ENCODE results near the gene SSR4. TPM values are rescaled to one million over a fixed set of nuclear protein-coding genes. Genes with fewer than 3 reads are reported as not detected.

SSR4 gene
- total and polyA plus RNA-seq, 2 of the 13 experiments (the other 11 are each of a cell fraction or from before 2014, with no cell fraction given): 214 to 288 TPM

GRCh38 chrX:153786669-153787068 is 7.8 kb upstream of the SSR4 start:
- Histone ChIP-seq H3K79me2 (ENCODE audit: insufficient read depth, low read length) (peaks cover 2% of the 10 kb centered on the region), H3K4me2 (ENCODE audit: low read depth, low read length) (no peak overlapping the region), H3K27ac (ENCODE audit: extremely low read length, insufficient read depth, low read length) (no peak overlapping the region), H3K36me3 (replicated peaks in 1 of 2; ENCODE audit: control insufficient read depth in 1 of 2, insufficient read depth in 2 of 2, low read length in 2 of 2) (peaks cover 0 to 3% of the 10 kb centered on the region in 2 experiments; a peak in 2 of 5 replicates), H3K4me3 (replicated peaks in 1 of 3; ENCODE audit: insufficient read depth in 1 of 3, low read depth in 2 of 3, low read length in 3 of 3) (no peak overlapping the region), H2AFZ (ENCODE audit: low read length) (no peak overlapping the region), H3K27me3 (ENCODE audit: control insufficient read depth in 1 of 2, insufficient read depth in 2 of 2, low read length in 2 of 2) (no peaks in the 10 kb centered on the region), H3K9ac (ENCODE audit: insufficient read depth, low read depth, low read length) (no peak overlapping the region), H3K4me1 (ENCODE audit: insufficient read depth, low read length) (no peaks in the 10 kb centered on the region), H4K20me1 (ENCODE audit: insufficient read depth, low read length) (no peaks in the 10 kb centered on the region), H3K9me3 (ENCODE audit: low read length) (no peaks in the 10 kb centered on the region)
- in situ Hi-C loops (cut with HindIII; ENCODE audit: extremely low pct_ligation_motif_present, low pct_unique_long_range_greater_than_20kb): no loop called here
- WGBS (ENCODE audit: low lambda C conversion rate): no CpG with 5 or more reads among the region's 15 CpGs
- POLR2A ChIA-PET: no interaction called here
- no peak for TF ChIP-seq ZNF530 (CRISPR knock-in tag; IDR thresholded peaks at IDR 0.05; ENCODE audit: low read depth)
- no peak for TF ChIP-seq HNF4A (CRISPR knock-in tag; IDR thresholded peaks at IDR 0.05)
- no peak for TF ChIP-seq ZNF335 (CRISPR knock-in tag; IDR thresholded peaks at IDR 0.05)
- no peak for TF ChIP-seq ZNF597 (CRISPR knock-in tag; IDR thresholded peaks at IDR 0.05)
- TF ChIP-seq KDM3A (CRISPR knock-in tag; IDR thresholded peaks at IDR 0.05; ENCODE audit: low read depth): no peak
- TF ChIP-seq ZSCAN25 (CRISPR knock-in tag; IDR thresholded peaks at IDR 0.05): no peak
- DNase-seq (ENCODE audit: low spot score) (no peak), ATAC-seq (no peak), FAIRE-seq (no peak)
- no TSS peak for BruUV-seq (replicated peaks)
- intact Hi-C loops (cut with micrococcal nuclease; ENCODE audit: unreplicated experiment): no loop called here
- CTCF ChIA-PET (ENCODE audit: low intra/inter-chr PET ratio, low total read pairs): no interaction called here

- CTCF ChIA-PET (ENCODE audit: low intra/inter-chr PET ratio, low total read pairs): no interaction called here
- Histone ChIP-seq H3K27me3 (ENCODE audit: control insufficient read depth in 1 of 2, insufficient read depth in 2 of 2, low read length in 2 of 2) (no peaks in the 10 kb centered on the region), H3K4me1 (ENCODE audit: insufficient read depth, low read length) (peaks cover 15% of the 10 kb centered on the region), H3K36me3 (replicated peaks in 1 of 2; ENCODE audit: control insufficient read depth in 1 of 2, insufficient read depth in 2 of 2, low read length in 2 of 2) (peaks cover 0 to 3% of the 10 kb centered on the region in 2 experiments; a peak in 2 of 5 replicates), H3K9me3 (ENCODE audit: low read length) (no peaks in the 10 kb centered on the region), H4K20me1 (ENCODE audit: insufficient read depth, low read length) (no peaks in the 10 kb centered on the region), H3K9ac (ENCODE audit: insufficient read depth, low read depth, low read length) (no peak overlapping the region), H3K79me2 (ENCODE audit: insufficient read depth, low read length) (peaks cover 12% of the 10 kb centered on the region), H3K4me2 (ENCODE audit: low read depth, low read length) (no peak overlapping the region), H3K27ac (ENCODE audit: extremely low read length, insufficient read depth, low read length) (no peak overlapping the region), H2AFZ (ENCODE audit: low read length) (no peak overlapping the region), H3K4me3 (replicated peaks in 1 of 3; ENCODE audit: insufficient read depth in 1 of 3, low read depth in 2 of 3, low read length in 3 of 3) (no peak overlapping the region)
- TF ChIP-seq PAXIP1 (CRISPR knock-in tag; conservative IDR thresholded peaks at IDR 0.05) (no peak), ZNF614 (CRISPR knock-in tag; IDR thresholded peaks at IDR 0.05; ENCODE audit: borderline replicate concordance) (no peak), ZNF260 (CRISPR knock-in tag; IDR thresholded peaks at IDR 0.05; ENCODE audit: borderline replicate concordance, low read depth) (no peak), SRF (IDR thresholded peaks at IDR 0.05; ENCODE audit: low read depth, low read length) (no peak), FOXA1 (IDR thresholded peaks at IDR 0.05) (no peak), FOXA1 (CRISPR knock-in tag; IDR thresholded peaks at IDR 0.05) (no peak), BRCA1 (CRISPR knock-in tag; IDR thresholded peaks at IDR 0.05) (no peak), HINFP (CRISPR knock-in tag; IDR thresholded peaks at IDR 0.05; ENCODE audit: low read depth) (no peak), KDM3A (CRISPR knock-in tag; IDR thresholded peaks at IDR 0.05; ENCODE audit: low read depth) (no peak), HNRNPH1 (optimal IDR thresholded peaks at IDR 0.05; ENCODE audit: low read depth, low read length) (no peak)
- in situ Hi-C loops (cut with HindIII; ENCODE audit: extremely low pct_ligation_motif_present, low pct_unique_long_range_greater_than_20kb): no loop called here
- FAIRE-seq (no peak), ATAC-seq (no peak), DNase-seq (ENCODE audit: low spot score) (no peak)
- no TSS peak for BruUV-seq (replicated peaks)
- POLR2A ChIA-PET: interaction anchor here (1.5 kb wide), 1 partner anchor 9 kb away, joined by 3 read pairs; the partner anchor contains the start of gene SRPK3
- WGBS (ENCODE audit: low lambda C conversion rate): 96% methylated on average over 4 of the region's 12 CpGs
- intact Hi-C loops (cut with micrococcal nuclease; ENCODE audit: unreplicated experiment): no loop called here
Observed at GRCh38 chrX:153789654-153790053, 4.8 kb upstream of the SSR4 start.
